ENCODE results near the gene FBXL7.

GRCh38 chr5:15521381-15522186 lies 21.6 kb downstream of the FBXL7 start:
- TF ChIP-seq CTCF (IDR thresholded peaks at IDR 0.05) (no peak), POLR2A (IDR thresholded peaks at IDR 0.05) (no peak), EP300 (IDR thresholded peaks at IDR 0.05) (no peak)
